IPS DF 19.7 (cell line): ENCODE measurements around the gene UVSSA.

Source experiments
- DNase-seq: peaks from one replicate; pipeline ENCODE4 v3.0.0-alpha.2; 2013; ENCODE audit warnings: low read depth, low spot score

The UVSSA gene

GRCh38 chr4:1395941-1396805, 49.2 kb downstream of the UVSSA start:
- DNase-seq: no peak

- DNase-seq: no peak
Measured at GRCh38 chr4:1396806-1397455, 49.9 kb downstream of the UVSSA start.

- no peak for DNase-seq
Measured at GRCh38 chr4:1398681-1399507, 51.9 kb downstream of the UVSSA start.

- no peak for DNase-seq
Measured at GRCh38 chr4:1399508-1400190, 52.6 kb downstream of the UVSSA start.

- DNase-seq: no peak
Measured at GRCh38 chr4:1400191-1400805, 53.3 kb downstream of the UVSSA start.

GRCh38 chr4:1400831-1401408, 53.9 kb downstream of the UVSSA start:
- no peak for DNase-seq

GRCh38 chr4:1401409-1402020, 54.5 kb downstream of the UVSSA start:
- DNase-seq: no peak

GRCh38 chr4:1402021-1402515, 55.1 kb downstream of the UVSSA start:
- DNase-seq: no peak

GRCh38 chr4:1402516-1403091, 55.6 kb downstream of the UVSSA start:
- DNase-seq: no peak

GRCh38 chr4:1403177-1403583, 56.2 kb downstream of the UVSSA start:
- DNase-seq: no peak

- DNase-seq: no peak
Measured at GRCh38 chr4:1403591-1404572, 56.9 kb downstream of the UVSSA start.

- no peak for DNase-seq
Measured at GRCh38 chr4:1404573-1405253, 57.7 kb downstream of the UVSSA start.

- no peak for DNase-seq
Measured at GRCh38 chr4:1405254-1405635, 58.2 kb downstream of the UVSSA start.

GRCh38 chr4:1405636-1406393, 58.8 kb downstream of the UVSSA start:
- no peak for DNase-seq

GRCh38 chr4:1406394-1406980, 59.5 kb downstream of the UVSSA start, which contains the start of gene NKX1-1:
Gene NKX1-1, minus strand, starts transcription at chr4:1406442. Its CDS starts 0 bp downstream, at chr4:1406442.
- DNase-seq: no peak

GRCh38 chr4:1406981-1407656, 60.1 kb downstream of the UVSSA start:
- DNase-seq: no peak
